ENCODE results near the gene FADS1. TPM values are rescaled to one million over a fixed set of nuclear protein-coding genes. Genes with fewer than 3 reads are reported as not detected.

Gene FADS1
- total RNA-seq, 4 donors from 2014 or later, result 7.3 to 58.6 (median 21.8) TPM

- TF ChIP-seq CTCF (IDR thresholded peaks at IDR 0.05), result no peak
- no peak for TF ChIP-seq POLR2A (IDR thresholded peaks at IDR 0.05)
- WGBS, 2 donors, result 93 to 94% methylated on average over 11 of the region's 11 CpGs
- no peak for DNase-seq (ENCODE audit: low spot score in 2 of 2)
- intact Hi-C loops (cut with DNase I; ENCODE audit: low total_unique reads), result no loop called here
- H3K4me3 ChIP-seq (ENCODE audit: low read depth, poor library complexity, severe bottlenecking), result no peak overlapping the region
Observed at GRCh38 chr11:61785837-61786402, 30.9 kb downstream of the FADS1 start.

DNA sequence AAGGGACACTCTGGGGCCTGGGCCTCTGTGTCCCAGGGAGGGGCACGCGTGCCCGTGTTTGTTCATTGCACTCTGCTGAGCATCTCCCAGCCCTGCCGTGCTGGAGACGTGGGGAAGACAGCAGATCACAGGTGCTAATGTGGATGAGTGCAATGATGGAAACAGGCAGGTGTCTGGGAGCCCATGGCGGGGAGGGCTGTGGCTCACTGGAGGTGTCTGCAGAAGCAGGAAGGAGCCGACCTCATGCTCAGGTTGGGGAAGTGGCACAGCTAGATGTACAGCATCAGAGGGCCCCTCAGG, 32.3 kb downstream of the FADS1 start:
- intact Hi-C loops (cut with DNase I; ENCODE audit: low total_unique reads), result no loop called here
- H3K4me3 ChIP-seq (ENCODE audit: low read depth, poor library complexity, severe bottlenecking), result no peak overlapping the region
- WGBS, 2 donors, result 81 to 88% methylated on average over 7 of the region's 7 CpGs
- TF ChIP-seq CTCF (IDR thresholded peaks at IDR 0.05) (no peak), POLR2A (IDR thresholded peaks at IDR 0.05) (no peak)
- DNase-seq (ENCODE audit: low spot score in 2 of 2), result no peak

DNA sequence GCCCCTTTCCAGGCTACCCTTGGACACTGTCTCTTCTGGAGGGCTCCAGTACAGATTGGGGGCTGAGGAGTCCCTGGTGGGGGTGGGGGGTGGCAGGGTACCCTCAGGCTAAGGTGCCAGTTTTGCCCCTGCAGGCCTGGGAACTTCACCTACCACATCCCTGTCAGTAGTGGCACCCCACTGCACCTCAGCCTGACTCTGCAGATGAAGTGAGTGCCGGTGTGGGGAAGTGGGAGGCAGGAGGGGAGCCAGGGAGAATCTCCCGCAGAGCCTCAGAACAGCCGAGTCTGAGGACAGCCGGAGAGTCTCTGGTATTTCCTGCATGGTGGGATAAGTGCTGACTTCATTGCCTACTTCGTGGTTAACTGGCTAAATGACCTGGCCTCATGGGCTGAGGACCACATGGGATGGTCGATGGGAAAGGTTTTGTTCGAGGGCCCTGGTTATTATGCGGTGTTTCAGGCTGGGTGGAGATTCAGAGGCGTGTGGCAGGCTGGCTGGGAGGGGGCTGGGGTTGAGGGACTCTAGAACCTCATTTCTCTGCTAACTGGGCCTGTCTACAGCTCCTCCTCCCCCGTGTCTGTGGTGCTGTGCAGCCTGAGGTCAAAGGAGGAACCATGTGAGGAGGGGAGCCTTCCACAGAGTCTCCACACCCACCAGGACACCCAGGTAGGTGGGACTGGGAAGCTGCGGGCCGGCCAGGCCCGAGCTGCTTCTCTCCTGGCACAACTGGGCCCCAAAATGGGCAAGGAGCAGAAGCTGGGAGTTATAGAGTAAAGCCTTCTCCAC, 32.9 kb downstream of the FADS1 start:
- H3K4me3 ChIP-seq (ENCODE audit: low read depth, poor library complexity, severe bottlenecking), result no peak overlapping the region
- 69 to 79% methylated on average over 12 to 13 of the region's 13 CpGs for WGBS, 2 donors
- intact Hi-C loops (cut with DNase I; ENCODE audit: low total_unique reads), result no loop called here
- no peak for DNase-seq (ENCODE audit: low spot score in 2 of 2)
- no peak for TF ChIP-seq CTCF (IDR thresholded peaks at IDR 0.05)
- TF ChIP-seq POLR2A (IDR thresholded peaks at IDR 0.05), result no peak

GRCh38 chr11:61782841-61783240, 34.0 kb downstream of the FADS1 start:
- intact Hi-C loops (cut with DNase I; ENCODE audit: low total_unique reads), result no loop called here
- H3K4me3 ChIP-seq (ENCODE audit: low read depth, poor library complexity, severe bottlenecking), result no peak overlapping the region
- TF ChIP-seq CTCF (IDR thresholded peaks at IDR 0.05), result no peak
- TF ChIP-seq POLR2A (IDR thresholded peaks at IDR 0.05), result no peak
- 72 to 81% methylated on average over 11 of the region's 11 CpGs for WGBS, 2 donors
- no peak for DNase-seq (ENCODE audit: low spot score in 2 of 2)

- 94 to 100% methylated on average over 3 of the region's 3 CpGs for WGBS, 2 donors
- DNase-seq (ENCODE audit: low spot score in 2 of 2), result no peak
- intact Hi-C loops (cut with DNase I; ENCODE audit: low total_unique reads), result no loop called here
- no peak overlapping the region for H3K4me3 ChIP-seq (ENCODE audit: low read depth, poor library complexity, severe bottlenecking)
- TF ChIP-seq CTCF (IDR thresholded peaks at IDR 0.05) (no peak), POLR2A (IDR thresholded peaks at IDR 0.05) (no peak)
Observed at GRCh38 chr11:61782299-61782698, 34.5 kb downstream of the FADS1 start.
